K562 (cell line): Measurements from ENCODE around the gene SLC14A1. TPM values are rescaled to one million over a fixed set of nuclear protein-coding genes. Genes with fewer than 3 reads are reported as not detected.

ENCODE experiments used
- ATAC-seq: fragments of 200-7000 bp; cut with Tn5 transposase; 3 replicates; pipeline ENCODE4 v1.9.1; 2020; ENCODE audit warnings: moderate library complexity
- BruUV-seq: library from RNA; stranded (reverse); fragments of 400-500 nt; replicated peaks from 2 replicates; lab custom pipeline; 2021; lab: Mats Ljungman, UMichigan
- CTCF ChIA-PET: fragments of 300-600 bp; formaldehyde crosslinking; extraction: SDS; loops from one replicate; lab custom pipeline; 2021; ENCODE audit warnings: low intra/inter-chr PET ratio; lab: Yijun Ruan, JAX
- POLR2A ChIA-PET: fragments of 300-600, 350-650 bp; sonication (Branson Sonifier 250); formaldehyde crosslinking; extraction: SDS; loops from one replicate; lab custom pipeline; 2021; ENCODE audit warnings: antibody characterized with exemption, inconsistent platforms; lab: Yijun Ruan, JAX
- DNase-seq, 4 experiments: peaks; one replicate each; pipeline versions ENCODE4 v3.0.0 to v3.0.0-alpha.2; 2011 to 2018; ENCODE audit warnings: low spot score in 3 of 4, mixed read lengths in 3 of 4; ENCODE audit errors: extremely low read depth in 1 of 4
- FAIRE-seq: peaks from 2 replicates; lab custom pipeline; 2011; peaks lifted over from hg19 to GRCh38; lab: Jason Lieb, UNC
- H2AFZ ChIP-seq: 2 replicates; pipeline ENCODE4 v1.6.0; 2011; ENCODE audit warnings: low read depth, low read length, control low read depth, inconsistent platforms
- H3K27ac ChIP-seq: fragments of 200-600 bp; 3 replicates; pipeline ENCODE4 v1.8.0; 2011; ENCODE audit warnings: low read depth, mild to moderate bottlenecking, control low read depth, inconsistent platforms, low read length, moderate library complexity, mixed read lengths; ENCODE audit errors: extremely low read depth
- H3K27me3 ChIP-seq, 2 experiments: fragments of 300-600 bp in 1 of 2; 2 replicates in 1 of 2; 3 replicates in 1 of 2; pipeline versions ENCODE4 v1.6.0 to v1.8.0; 2011; ENCODE audit warnings: inconsistent platforms in 2 of 2, low read length in 2 of 2, mild to moderate bottlenecking in 1 of 2, mixed read lengths in 1 of 2, moderate library complexity in 1 of 2; ENCODE audit not compliant: control insufficient read depth in 2 of 2, insufficient read depth in 2 of 2
- H3K36me3 ChIP-seq: fragments of 300-600 bp; 3 replicates; pipeline ENCODE4 v1.8.0; 2011; ENCODE audit warnings: mild to moderate bottlenecking, low read length, inconsistent platforms; ENCODE audit not compliant: control insufficient read depth, insufficient read depth
- H3K4me1 ChIP-seq, 2 experiments: fragments of 200-600 bp in 1 of 2; replicated peaks in 1 of 2; 2 replicates in 1 of 2; 3 replicates in 1 of 2; pipeline versions ENCODE4 v1.5.1 to v1.8.0; 2011; ENCODE audit warnings: inconsistent platforms in 2 of 2, low read length in 2 of 2, mild to moderate bottlenecking in 1 of 2, mixed read lengths in 1 of 2, moderate library complexity in 1 of 2; ENCODE audit not compliant: control insufficient read depth in 2 of 2, insufficient read depth in 2 of 2
- H3K4me2 ChIP-seq: 2 replicates; pipeline ENCODE4 v1.6.1; 2011; ENCODE audit warnings: low read length, control low read depth, inconsistent platforms, mixed read lengths; ENCODE audit not compliant: insufficient read depth
- H3K4me3 ChIP-seq: fragments of 200-600 bp; sonication (generic), shearing (Covaris generic); 2 replicates; pipeline ENCODE4 v1.5.1; 2016; ENCODE audit warnings: control low read depth, inconsistent platforms
- H3K79me2 ChIP-seq: fragments of 200-600 bp; 3 replicates; pipeline ENCODE4 v1.8.0; 2011; ENCODE audit warnings: low read length, inconsistent platforms; ENCODE audit not compliant: control insufficient read depth, insufficient read depth
- H3K9ac ChIP-seq, 2 experiments: 2 replicates each; pipeline versions ENCODE4 v1.6.0 to v1.6.1; 2011; ENCODE audit warnings: low read depth in 2 of 2, low read length in 2 of 2, control low read depth in 1 of 2, inconsistent platforms in 1 of 2, mild to moderate bottlenecking in 1 of 2, mixed read lengths in 1 of 2; ENCODE audit not compliant: insufficient read depth in 1 of 2
- H3K9me1 ChIP-seq: one replicate; pipeline ENCODE4 v1.6.0; 2011; ENCODE audit warnings: inconsistent platforms, mild to moderate bottlenecking, low read length, moderate library complexity; ENCODE audit not compliant: control insufficient read depth, insufficient read depth
- H3K9me3 ChIP-seq: replicated peaks from 2 replicates; pipeline ENCODE4 v1.5.1; 2011; ENCODE audit warnings: low read depth, low read length, inconsistent platforms; ENCODE audit not compliant: control insufficient read depth, insufficient read depth
- H4K20me1 ChIP-seq: replicated peaks from 2 replicates; pipeline ENCODE4 v1.6.1; 2011; ENCODE audit warnings: low read length, inconsistent platforms, mixed read lengths; ENCODE audit not compliant: control insufficient read depth, insufficient read depth
- WGBS: fragments of 100-300 bp; shearing (Covaris generic); methylation state at CpG from one replicate; pipeline ENCODE4 v1.1.6; 2016; ENCODE audit warnings: low coverage, mixed read lengths; ENCODE audit not compliant: insufficient coverage; ENCODE audit errors: missing lambda C conversion rate; 5-methylcytosine and 5-hydroxymethylcytosine counted together
- in situ Hi-C: fragments of 300-500 bp; cut with MboI; formaldehyde crosslinking; loops from 4 replicates; pipeline ENCODE4 v1.15.0; 2018; ENCODE audit warnings: inconsistent platforms, mixed read lengths
- intact Hi-C: fragments of 100-400 bp; cut with micrococcal nuclease; formaldehyde crosslinking; loops from 2 replicates; pipeline ENCODE4 v1.14.2; 2022
- polyA plus RNA-seq, 8 experiments: library from polyadenylated mRNA; depleted of rRNA in 4 of 8; stranded (reverse) in 5 of 8; unstranded in 3 of 8; fragments of >200 nt; fragmentation: Nextera tagmentation in 2 of 8; fragmentation: Illumina TruSeq in 1 of 8; extraction: Ambion mirVana in 2 of 8; extraction: Trizol in 1 of 8; gene quantifications; 2 replicates each; pipeline versions ENCODE4 v1.2.1 to v1.2.3, GENCODE V29; 2011 to 2014; ENCODE audit warnings: inconsistent platforms in 1 of 8, missing spikeins in 1 of 8
- total RNA-seq, 7 experiments: library from RNA; depleted of rRNA in 6 of 7; stranded (reverse); fragments of >200 nt in 6 of 7; fragmentation: Illumina TruSeq in 2 of 7; extraction: Trizol in 2 of 7; gene quantifications; 2 replicates each; pipeline versions ENCODE4 v1.2.1 to v1.2.3, GENCODE V29; 2011 to 2021; ENCODE audit warnings: low replicate concordance in 1 of 7
- TF ChIP-seq, protein P1 (sequence below): fragments of 450-650 bp; IDR thresholded peaks from 2 replicates; pipeline ENCODE4 v1.6.1; 2016; ENCODE audit warnings: antibody characterized with exemption
- TF ChIP-seq, protein P2 (sequence below): fragments of 250-450 bp; sonication (Bioruptor Pico); IDR thresholded peaks from 2 replicates; pipeline ENCODE4 v1.8.0; 2022; ENCODE audit warnings: inconsistent platforms

SLC14A1 gene
- total and polyA plus RNA-seq, 9 of the 15 experiments (the other 6 are each of a cell fraction or from before 2014, with no cell fraction given): 0.14 to 0.40 (median 0.20) TPM; not detected in 6

DNA sequence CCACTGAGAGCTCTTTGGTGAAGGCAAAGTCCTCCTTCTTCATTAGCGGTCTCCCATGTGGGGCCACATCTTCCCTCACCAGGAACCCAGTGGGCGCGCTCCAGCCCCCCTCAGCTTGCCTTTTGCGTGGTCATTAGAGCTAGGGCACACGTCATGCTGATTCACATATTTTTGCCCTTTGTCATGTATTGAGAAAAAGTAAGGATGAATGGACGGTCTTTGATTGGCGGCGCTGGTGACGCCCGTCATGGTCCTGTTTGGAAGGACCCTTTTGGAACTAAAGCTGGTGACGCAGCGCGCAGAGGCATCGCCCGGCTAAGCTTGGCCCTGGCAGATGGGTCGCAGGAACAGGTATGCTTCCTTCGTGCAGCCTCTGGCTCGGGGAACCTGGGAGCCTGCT is 3.1 kb downstream of the SLC14A1 start:
- TF ChIP-seq, protein P1, sequence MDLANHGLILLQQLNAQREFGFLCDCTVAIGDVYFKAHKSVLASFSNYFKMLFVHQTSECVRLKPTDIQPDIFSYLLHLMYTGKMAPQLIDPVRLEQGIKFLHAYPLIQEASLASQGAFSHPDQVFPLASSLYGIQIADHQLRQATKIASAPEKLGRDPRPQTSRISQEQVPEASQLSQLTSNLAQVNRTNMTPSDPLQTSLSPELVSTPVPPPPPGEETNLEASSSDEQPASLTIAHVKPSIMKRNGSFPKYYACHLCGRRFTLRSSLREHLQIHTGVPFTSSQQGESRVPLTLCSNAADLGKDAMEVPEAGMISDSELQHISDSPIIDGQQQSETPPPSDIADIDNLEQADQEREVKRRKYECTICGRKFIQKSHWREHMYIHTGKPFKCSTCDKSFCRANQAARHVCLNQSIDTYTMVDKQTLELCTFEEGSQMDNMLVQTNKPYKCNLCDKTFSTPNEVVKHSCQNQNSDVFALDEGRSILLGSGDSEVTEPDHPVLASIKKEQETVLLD: no peak
- TF ChIP-seq, protein P2, sequence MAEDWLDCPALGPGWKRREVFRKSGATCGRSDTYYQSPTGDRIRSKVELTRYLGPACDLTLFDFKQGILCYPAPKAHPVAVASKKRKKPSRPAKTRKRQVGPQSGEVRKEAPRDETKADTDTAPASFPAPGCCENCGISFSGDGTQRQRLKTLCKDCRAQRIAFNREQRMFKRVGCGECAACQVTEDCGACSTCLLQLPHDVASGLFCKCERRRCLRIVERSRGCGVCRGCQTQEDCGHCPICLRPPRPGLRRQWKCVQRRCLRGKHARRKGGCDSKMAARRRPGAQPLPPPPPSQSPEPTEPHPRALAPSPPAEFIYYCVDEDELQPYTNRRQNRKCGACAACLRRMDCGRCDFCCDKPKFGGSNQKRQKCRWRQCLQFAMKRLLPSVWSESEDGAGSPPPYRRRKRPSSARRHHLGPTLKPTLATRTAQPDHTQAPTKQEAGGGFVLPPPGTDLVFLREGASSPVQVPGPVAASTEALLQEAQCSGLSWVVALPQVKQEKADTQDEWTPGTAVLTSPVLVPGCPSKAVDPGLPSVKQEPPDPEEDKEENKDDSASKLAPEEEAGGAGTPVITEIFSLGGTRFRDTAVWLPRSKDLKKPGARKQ (CRISPR knock-in tag): no peak
- Histone ChIP-seq H3K9me3 (no peaks in the 10 kb centered on the region), H3K4me2 (no peak overlapping the region), H3K27me3 (0 out of 5 replicates have a peak, but pooled peaks cover 0 to 2% of the 10 kb centered on the region in 2 experiments), H3K4me1 (peaks cover 0 to 8% of the 10 kb centered on the region in 2 experiments; a peak in 2 of 5 replicates), H3K9me1 (no peaks in the 10 kb centered on the region), H3K79me2 (no peaks in the 10 kb centered on the region), H2AFZ (no peak overlapping the region), H3K9ac (no peak overlapping the region), H3K4me3 (no peak overlapping the region), H3K36me3 (no peaks in the 10 kb centered on the region), H3K27ac (no peak overlapping the region), H4K20me1 (no peaks in the 10 kb centered on the region)
- FAIRE-seq (no peak), DNase-seq (no peak), ATAC-seq (no peak)
- CTCF ChIA-PET: interaction anchor here (0.7 kb wide), 1 partner anchor 153 kb away, joined by 3 read pairs; no protein-coding TSS in a partner anchor
- no TSS peak for BruUV-seq
- POLR2A ChIA-PET: interaction anchor here (0.7 to 1.1 kb wide), 3 partner anchors 10 to 805 kb away, joined by 3 read pairs; no protein-coding TSS in a partner anchor
- intact Hi-C loops: loop anchor here (10.0 kb wide), 1 partner anchor 108 kb away; no protein-coding TSS in a partner anchor
- in situ Hi-C loops: no loop called here
- WGBS: 30% methylated on average over 15 of the region's 18 CpGs
